Neural cell (in vitro differentiated cells): ENCODE results near the gene DOCK10. TPM values are rescaled to one million over a fixed set of nuclear protein-coding genes. Genes with fewer than 3 reads are reported as not detected.

ENCODE experiments used
- H2AFZ ChIP-seq: fragments of 200-600, 300-800 bp; sonication (generic), shearing (Covaris generic); 2 replicates; pipeline ENCODE4 v1.6.0; 2014; ENCODE audit warnings: low read depth, mild to moderate bottlenecking, antibody characterized with exemption, low read length, moderate library complexity
- H3F3A ChIP-seq: fragments of 200-600 bp; shearing (Covaris generic); 2 replicates; pipeline ENCODE4 v1.6.1; 2016; ENCODE audit warnings: mild to moderate bottlenecking, moderate library complexity, mixed read lengths, antibody characterized with exemption, low read length; ENCODE audit not compliant: insufficient read depth, poor library complexity, severe bottlenecking
- H3K27ac ChIP-seq: fragments of 200-600, 300-800 bp; sonication (generic), shearing (Covaris generic); 2 replicates; pipeline ENCODE4 v1.5.1; 2014; ENCODE audit warnings: mild to moderate bottlenecking, low read length, moderate library complexity
- H3K27me3 ChIP-seq: fragments of 300-800, 200-600 bp; sonication (generic), shearing (Covaris generic); 2 replicates; pipeline ENCODE4 v1.6.0; 2014; ENCODE audit warnings: mild to moderate bottlenecking, low read depth, low read length, moderate library complexity; ENCODE audit not compliant: insufficient read depth
- H3K36me3 ChIP-seq: fragments of 300-800, 200-600 bp; sonication (generic), shearing (Covaris generic); 2 replicates; pipeline ENCODE4 v1.5.1; 2014; ENCODE audit warnings: mild to moderate bottlenecking, antibody characterized with exemption, low read length, moderate library complexity; ENCODE audit not compliant: insufficient read depth
- H3K4me2 ChIP-seq: fragments of 300-800, 200-600 bp; sonication (generic), shearing (Covaris generic); 2 replicates; pipeline ENCODE4 v1.6.0; 2014; ENCODE audit warnings: mild to moderate bottlenecking, low read length
- H3K4me3 ChIP-seq: fragments of 300-800, 200-600 bp; sonication (generic), shearing (Covaris generic); 2 replicates; pipeline ENCODE4 v1.5.1; 2014; ENCODE audit warnings: mild to moderate bottlenecking, low read length, moderate library complexity
- H3K79me2 ChIP-seq: fragments of 200-600 bp; shearing (Covaris generic); replicated peaks from 2 replicates; pipeline ENCODE4 v1.6.0; 2014; ENCODE audit warnings: mild to moderate bottlenecking, low read length, moderate library complexity; ENCODE audit not compliant: insufficient read depth
- H3K9ac ChIP-seq: fragments of 300-800, 200-600 bp; sonication (generic), shearing (Covaris generic); 2 replicates; pipeline ENCODE4 v1.6.1; 2016; ENCODE audit warnings: mild to moderate bottlenecking, low read length, mixed read lengths
- H3K9me2 ChIP-seq: fragments of 200-600 bp; shearing (Covaris generic); 2 replicates; pipeline ENCODE4 v1.6.1; 2016; ENCODE audit warnings: mild to moderate bottlenecking, low read length, mixed read lengths; ENCODE audit not compliant: insufficient read depth
- H3K9me3 ChIP-seq: fragments of 200-600, 300-800 bp; sonication (generic), shearing (Covaris generic); 2 replicates; pipeline ENCODE4 v1.6.1; 2016; ENCODE audit warnings: mild to moderate bottlenecking, mixed run types, low read length, moderate library complexity, mixed read lengths
- H4K20me1 ChIP-seq: fragments of 200-600 bp; shearing (Covaris generic); 2 replicates; pipeline ENCODE4 v1.6.1; 2016; ENCODE audit warnings: mild to moderate bottlenecking, mixed run types; ENCODE audit not compliant: insufficient read depth
- CTCF ChIP-seq: fragments of 450-650 bp; IDR thresholded peaks from 2 replicates; pipeline ENCODE4 v1.5.1; 2014; ENCODE audit warnings: antibody characterized with exemption, mild to moderate bottlenecking, moderate library complexity; ENCODE audit not compliant: poor library complexity, severe bottlenecking
- EP300 ChIP-seq: fragments of 450-650 bp; conservative IDR thresholded peaks from 2 replicates; pipeline ENCODE4 v1.6.1; 2014; ENCODE audit warnings: antibody characterized with exemption, mild to moderate bottlenecking, moderate library complexity; ENCODE audit not compliant: poor library complexity, severe bottlenecking
- EZH2 ChIP-seq: fragments of 200-600, 300-800 bp; shearing (Covaris generic), sonication (generic); IDR thresholded peaks from 2 replicates; pipeline ENCODE4 v1.6.1; 2014; ENCODE audit warnings: antibody characterized with exemption, low read length, borderline replicate concordance, mild to moderate bottlenecking; ENCODE audit not compliant: insufficient read depth, poor library complexity, severe bottlenecking
- MXI1 ChIP-seq: fragments of 450-650 bp; conservative IDR thresholded peaks from 2 replicates; pipeline ENCODE4 v1.6.1; 2014; ENCODE audit warnings: antibody characterized with exemption, mild to moderate bottlenecking; ENCODE audit not compliant: poor library complexity, severe bottlenecking
- POLR2AphosphoS5 ChIP-seq: IDR thresholded peaks from 2 replicates; pipeline ENCODE4 v1.6.1; 2012
- RAD21 ChIP-seq: fragments of 450-650 bp; conservative IDR thresholded peaks from 2 replicates; pipeline ENCODE4 v1.6.1; 2014; ENCODE audit warnings: antibody characterized with exemption, mild to moderate bottlenecking, moderate library complexity
- REST ChIP-seq: IDR thresholded peaks from 2 replicates; pipeline ENCODE4 v1.6.1; 2012; ENCODE audit warnings: borderline replicate concordance
- SMC3 ChIP-seq: fragments of 450-650 bp; conservative IDR thresholded peaks from 2 replicates; pipeline ENCODE4 v1.6.1; 2014; ENCODE audit warnings: antibody characterized with exemption, mild to moderate bottlenecking, moderate library complexity; ENCODE audit not compliant: poor library complexity
- TAF1 ChIP-seq: IDR thresholded peaks from 2 replicates; pipeline ENCODE4 v1.6.1; 2012; ENCODE audit warnings: low read depth
- polyA plus RNA-seq: library from polyadenylated mRNA; depleted of rRNA; stranded (reverse); fragments of >200 nt; gene quantifications from 2 replicates; pipeline ENCODE4 v1.2.3, GENCODE V29; 2014

Gene DOCK10
- polyA plus RNA-seq, 1 donor from 2014 or later, result 0.37 TPM

- H3K4me3 ChIP-seq, result no peak overlapping the region
- no peak overlapping the region for H3K4me2 ChIP-seq
- no peak overlapping the region for H3K9ac ChIP-seq
- H3F3A ChIP-seq, result no peaks in the 10 kb centered on the region
- TF ChIP-seq RAD21, result no peak
- H3K36me3 ChIP-seq, result no peaks in the 10 kb centered on the region
- H3K9me2 ChIP-seq, result no peaks in the 10 kb centered on the region
- no peaks in the 10 kb centered on the region for H3K27me3 ChIP-seq
- H4K20me1 ChIP-seq, result no peaks in the 10 kb centered on the region
- no peak overlapping the region for H2AFZ ChIP-seq
- H3K27ac ChIP-seq, result no peak overlapping the region
- no peaks in the 10 kb centered on the region for H3K9me3 ChIP-seq
- H3K79me2 ChIP-seq, result no peaks in the 10 kb centered on the region
Measured at GRCh38 chr2:224966613-224967012, 75.7 kb downstream of the DOCK10 start.

- Histone ChIP-seq H3K9ac (no peak overlapping the region), H2AFZ (no peak overlapping the region), H3K9me2 (no peaks in the 10 kb centered on the region), H3K36me3 (no peaks in the 10 kb centered on the region), H3K27me3 (no peaks in the 10 kb centered on the region), H4K20me1 (no peaks in the 10 kb centered on the region), H3K79me2 (no peaks in the 10 kb centered on the region), H3K27ac (no peak overlapping the region), H3K9me3 (no peaks in the 10 kb centered on the region), H3K4me3 (no peak overlapping the region), H3F3A (no peaks in the 10 kb centered on the region), H3K4me2 (no peak overlapping the region)
- no peak for TF ChIP-seq MXI1
- TF ChIP-seq CTCF, result no peak
- no peak for TF ChIP-seq SMC3
- no peak for TF ChIP-seq TAF1
- no peak for TF ChIP-seq RAD21
- TF ChIP-seq EZH2, result no peak
- no peak for TF ChIP-seq POLR2AphosphoS5
- TF ChIP-seq REST, result no peak
- no peak for TF ChIP-seq EP300
Measured at GRCh38 chr2:224959556-224959955, 82.7 kb downstream of the DOCK10 start.

- Histone ChIP-seq H3K9ac (no peak overlapping the region), H3K9me2 (no peaks in the 10 kb centered on the region), H3K27ac (no peak overlapping the region), H3K27me3 (no peaks in the 10 kb centered on the region), H4K20me1 (no peaks in the 10 kb centered on the region), H3F3A (no peaks in the 10 kb centered on the region), H3K4me2 (no peak overlapping the region), H3K4me3 (no peak overlapping the region), H3K79me2 (no peaks in the 10 kb centered on the region), H3K9me3 (no peaks in the 10 kb centered on the region), H2AFZ (no peak overlapping the region), H3K36me3 (no peaks in the 10 kb centered on the region)
- TF ChIP-seq EZH2 (no peak), EP300 (no peak), MXI1 (no peak), SMC3 (no peak), TAF1 (no peak)
Measured at GRCh38 chr2:224958873-224959272, 83.4 kb downstream of the DOCK10 start.
